WI38 (cell line): ENCODE measurements around the gene HSPB9.

ENCODE experiments used
- H3K4me3 ChIP-seq: 2 replicates; pipeline ENCODE4 v1.5.1; 2011; ENCODE audit warnings: low read depth, mild to moderate bottlenecking, control low read depth, low read length
- TF ChIP-seq, protein P1 (sequence below): IDR thresholded peaks from 2 replicates; pipeline ENCODE4 v1.5.1; 2012; ENCODE audit warnings: low read depth, mild to moderate bottlenecking, control low read depth, low read length

HSPB9 gene

DNA sequence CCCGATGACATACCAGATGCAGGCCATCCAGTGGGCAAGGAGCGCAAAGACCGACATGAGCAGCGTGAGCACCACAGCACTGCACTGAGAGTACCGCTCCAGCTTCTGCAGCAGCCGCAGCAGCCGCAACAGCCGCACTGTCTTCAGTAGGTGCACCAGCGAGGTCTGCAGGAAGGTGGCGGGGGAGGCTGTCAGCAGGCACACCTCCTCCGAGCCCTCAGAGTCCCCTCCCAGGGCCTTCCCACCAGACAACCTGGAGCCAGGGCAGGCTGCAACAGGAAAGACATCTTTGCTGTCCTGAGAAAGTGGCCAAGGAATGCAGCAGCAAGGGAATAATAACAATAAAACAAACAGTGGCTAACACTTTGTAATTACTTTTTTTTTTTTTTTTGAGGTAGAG is 49.2 kb downstream of the HSPB9 start:
- H3K4me3 ChIP-seq, result no peak overlapping the region
- TF ChIP-seq, protein P1, sequence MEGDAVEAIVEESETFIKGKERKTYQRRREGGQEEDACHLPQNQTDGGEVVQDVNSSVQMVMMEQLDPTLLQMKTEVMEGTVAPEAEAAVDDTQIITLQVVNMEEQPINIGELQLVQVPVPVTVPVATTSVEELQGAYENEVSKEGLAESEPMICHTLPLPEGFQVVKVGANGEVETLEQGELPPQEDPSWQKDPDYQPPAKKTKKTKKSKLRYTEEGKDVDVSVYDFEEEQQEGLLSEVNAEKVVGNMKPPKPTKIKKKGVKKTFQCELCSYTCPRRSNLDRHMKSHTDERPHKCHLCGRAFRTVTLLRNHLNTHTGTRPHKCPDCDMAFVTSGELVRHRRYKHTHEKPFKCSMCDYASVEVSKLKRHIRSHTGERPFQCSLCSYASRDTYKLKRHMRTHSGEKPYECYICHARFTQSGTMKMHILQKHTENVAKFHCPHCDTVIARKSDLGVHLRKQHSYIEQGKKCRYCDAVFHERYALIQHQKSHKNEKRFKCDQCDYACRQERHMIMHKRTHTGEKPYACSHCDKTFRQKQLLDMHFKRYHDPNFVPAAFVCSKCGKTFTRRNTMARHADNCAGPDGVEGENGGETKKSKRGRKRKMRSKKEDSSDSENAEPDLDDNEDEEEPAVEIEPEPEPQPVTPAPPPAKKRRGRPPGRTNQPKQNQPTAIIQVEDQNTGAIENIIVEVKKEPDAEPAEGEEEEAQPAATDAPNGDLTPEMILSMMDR, result no peak
